ENCODE measurements around the gene DAZAP2.
A peak's percentile ranks its signal among the peaks of the same experiment; 100 is the strongest.

Gene DAZAP2, protein sequence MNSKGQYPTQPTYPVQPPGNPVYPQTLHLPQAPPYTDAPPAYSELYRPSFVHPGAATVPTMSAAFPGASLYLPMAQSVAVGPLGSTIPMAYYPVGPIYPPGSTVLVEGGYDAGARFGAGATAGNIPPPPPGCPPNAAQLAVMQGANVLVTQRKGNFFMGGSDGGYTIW

DNA sequence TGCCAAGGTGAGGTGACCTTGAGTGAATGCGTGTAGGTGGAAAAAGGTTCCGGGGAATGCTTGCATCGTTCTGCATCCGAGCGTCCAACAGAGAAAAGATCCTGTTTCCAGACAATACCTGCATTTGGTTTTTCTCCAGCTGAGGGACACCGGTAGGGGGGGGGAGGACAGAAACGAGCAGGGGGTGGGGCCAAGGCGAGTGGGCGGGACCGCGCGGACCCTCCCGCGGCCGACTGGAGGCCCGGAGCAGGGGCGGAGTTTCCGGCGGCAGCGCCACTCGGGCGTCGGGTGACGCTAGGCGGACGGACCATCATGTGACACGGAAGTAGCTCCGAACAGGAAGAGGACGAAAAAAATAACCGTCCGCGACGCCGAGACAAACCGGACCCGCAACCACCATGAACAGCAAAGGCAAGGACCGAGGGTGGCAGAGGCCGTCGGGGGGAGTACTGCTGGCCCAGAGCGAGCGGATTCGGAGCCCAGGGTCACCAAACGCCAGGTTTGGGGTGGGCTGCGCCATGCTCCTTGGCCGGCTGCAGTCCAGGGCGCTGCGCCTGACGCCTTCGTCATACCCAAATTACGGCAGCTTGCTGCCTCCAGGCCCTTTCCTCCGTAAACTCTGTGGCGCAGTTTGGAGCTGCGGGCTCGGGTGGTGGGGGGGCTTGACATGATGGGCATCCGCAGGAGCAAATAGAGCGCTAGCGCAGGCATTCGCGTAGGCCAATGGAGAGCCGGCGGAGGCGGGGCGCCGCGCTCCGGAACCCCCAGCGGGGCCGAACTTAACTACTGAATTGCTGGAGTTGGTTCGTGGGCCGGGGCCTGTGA lies at the start of gene DAZAP2:
Gene DAZAP2, plus strand, starts transcription at position 317 of the 825 bp plus-strand sequence. Its CDS starts 82 bp downstream, at position 399.
- peak; percentile 97 for DNase-seq

DNA sequence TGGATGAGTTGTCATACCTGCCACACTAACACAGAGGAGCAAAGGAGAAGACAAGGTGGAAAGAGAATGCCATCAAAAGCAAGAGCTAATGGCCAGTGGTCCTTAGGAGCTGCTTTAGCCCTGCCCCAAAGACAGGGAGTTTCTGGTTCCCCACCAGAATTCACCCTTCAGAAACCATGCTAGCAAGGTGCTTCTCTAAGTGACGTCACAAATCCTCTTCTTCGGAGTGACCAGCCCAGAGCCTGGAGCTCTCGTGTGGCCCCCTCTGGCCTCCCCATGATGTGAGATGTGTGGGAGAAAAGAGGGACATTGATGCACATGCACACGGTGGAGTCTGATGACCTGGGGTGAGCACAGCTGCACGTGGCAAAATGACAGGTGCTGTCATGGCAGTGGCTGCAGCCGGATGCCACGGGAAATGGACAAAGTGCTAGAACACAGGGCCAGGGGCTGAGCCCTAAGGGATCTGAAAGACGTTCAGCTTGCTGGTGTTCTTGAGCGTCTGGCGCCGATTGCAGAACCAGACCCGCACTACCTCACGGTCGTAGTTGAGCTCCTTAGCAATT lies 48.8 kb upstream of the DAZAP2 start:
- no peak for DNase-seq

GRCh38 chr12:51190820-51191219 lies 47.8 kb upstream of the DAZAP2 start:
- DNase-seq: no peak

- no peak for DNase-seq
Measured at GRCh38 chr12:51191516-51192283, 46.9 kb upstream of the DAZAP2 start.

- no peak for DNase-seq
Measured at GRCh38 chr12:51192284-51192671, 46.3 kb upstream of the DAZAP2 start.

- no peak for DNase-seq
Measured at GRCh38 chr12:51195841-51196240, 42.8 kb upstream of the DAZAP2 start.

GRCh38 chr12:51196547-51196946 lies 42.1 kb upstream of the DAZAP2 start:
- DNase-seq: no peak

DNA sequence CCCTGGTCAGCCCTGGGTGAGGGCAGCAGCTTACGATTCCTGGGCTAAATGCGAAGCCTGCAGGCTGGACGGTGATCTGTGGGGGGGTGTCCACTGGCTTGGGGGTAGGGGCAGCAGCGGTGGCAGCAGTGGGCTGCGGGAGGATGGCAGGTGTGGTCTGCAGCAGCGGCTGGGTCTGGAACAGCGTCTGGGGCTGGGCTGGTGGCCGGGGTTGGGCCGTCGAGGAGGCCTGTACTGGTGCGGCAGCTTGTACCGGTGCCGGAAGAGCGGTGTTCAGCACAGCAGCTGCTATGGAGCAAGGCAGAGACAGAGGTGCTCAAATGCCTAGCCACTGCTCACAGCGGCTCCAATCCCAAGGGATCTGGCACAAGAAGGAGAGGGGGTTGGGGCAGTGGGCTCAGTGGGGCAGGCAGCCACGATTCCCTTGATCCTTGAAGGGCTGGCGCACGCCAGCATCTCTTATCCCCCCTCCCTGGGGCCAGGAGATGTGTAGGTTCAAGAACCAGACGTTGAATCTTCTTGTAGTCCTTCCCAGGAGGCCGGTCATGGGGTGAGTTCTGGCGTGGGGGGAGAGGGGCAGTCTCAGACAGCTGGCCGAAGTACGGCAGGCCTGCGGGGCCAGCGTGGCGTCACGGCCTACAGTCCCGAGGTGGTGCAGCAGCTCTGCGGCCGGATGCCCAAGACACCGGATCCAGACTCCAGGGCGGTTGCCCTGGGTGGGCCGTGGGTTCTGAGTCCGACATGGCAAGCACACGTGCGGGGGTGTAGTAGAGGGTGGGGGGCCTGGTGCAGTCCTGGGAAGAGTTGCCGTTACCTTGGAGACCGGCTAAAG lies 40.7 kb upstream of the DAZAP2 start:
- no peak for DNase-seq

GRCh38 chr12:51198568-51199365 lies 39.9 kb upstream of the DAZAP2 start:
- no peak for DNase-seq

- DNase-seq: no peak
Measured at GRCh38 chr12:51199366-51199945, 39.2 kb upstream of the DAZAP2 start.

DNA sequence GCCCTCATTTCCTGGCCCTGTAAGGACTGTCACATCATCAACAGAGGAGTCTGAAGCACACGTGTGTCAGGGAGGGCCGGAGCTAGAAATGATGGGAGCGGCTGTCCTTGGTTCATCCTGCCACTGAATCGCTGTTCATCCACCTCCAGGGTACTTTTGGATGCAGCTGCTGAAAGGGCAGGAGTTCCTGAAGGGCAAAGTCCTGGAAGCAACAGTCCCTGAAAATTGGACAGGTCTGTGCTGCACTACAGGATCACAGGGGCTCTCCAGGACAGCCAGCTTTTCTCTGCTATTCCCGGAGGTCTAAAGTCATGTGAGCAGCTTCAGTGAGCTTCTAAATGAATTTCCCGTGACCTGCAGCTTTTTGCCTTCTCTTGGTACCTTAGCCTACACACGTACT lies 38.5 kb upstream of the DAZAP2 start:
- DNase-seq: no peak

DNA sequence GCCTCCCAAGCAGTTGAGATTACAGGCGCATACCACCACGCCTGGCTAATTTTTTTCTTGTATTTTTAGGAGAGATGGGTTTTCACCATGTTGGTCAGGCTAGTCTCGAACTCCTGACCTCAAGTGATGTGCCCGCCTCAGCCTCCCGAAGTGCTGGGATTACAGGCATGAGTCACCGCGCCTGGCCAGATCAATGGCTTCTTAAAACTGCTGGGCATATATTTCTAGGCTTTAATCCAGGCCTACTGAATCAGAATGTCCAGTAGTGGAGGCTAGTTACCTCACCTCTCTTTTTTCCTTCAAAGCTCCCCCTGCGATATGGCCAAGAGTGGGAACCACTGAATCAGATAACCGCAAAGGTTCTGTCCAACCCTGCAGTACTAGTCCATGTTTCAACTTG lies 37.8 kb upstream of the DAZAP2 start:
- DNase-seq: no peak

- DNase-seq: no peak
Measured at GRCh38 chr12:51202718-51203117, 35.9 kb upstream of the DAZAP2 start.

- no peak for DNase-seq
Measured at GRCh38 chr12:51205350-51205749, 33.3 kb upstream of the DAZAP2 start.

DNA sequence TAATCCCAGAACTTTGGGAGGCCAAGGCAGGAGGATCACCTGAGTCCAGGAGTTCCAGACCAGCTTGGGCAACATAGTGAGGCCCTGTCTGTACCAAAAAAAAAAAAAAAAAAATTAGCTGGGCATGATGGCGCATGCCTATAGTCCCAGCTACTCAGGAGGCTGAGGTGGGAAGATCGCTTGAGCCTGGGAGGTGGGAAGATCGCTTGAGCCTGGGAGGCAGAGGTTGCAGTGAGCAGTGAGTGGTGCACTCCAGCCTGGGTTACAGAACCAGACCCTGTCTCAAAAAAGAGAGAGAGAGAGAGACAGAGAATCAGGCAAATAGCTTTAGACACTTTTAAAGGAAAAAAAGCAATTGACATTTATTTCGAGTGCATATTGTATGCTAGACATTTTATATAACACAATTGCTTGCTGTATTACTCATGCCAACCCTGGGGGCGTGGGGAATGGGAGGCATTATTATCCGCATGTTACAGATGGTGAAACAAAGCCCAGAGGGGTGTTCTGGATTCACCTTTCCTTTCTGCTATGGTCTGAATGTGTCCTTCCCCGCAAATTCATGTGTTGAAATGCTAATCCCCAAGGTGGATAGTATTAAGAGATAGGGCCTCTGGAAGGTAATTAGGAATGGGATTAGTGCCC lies 30.5 kb upstream of the DAZAP2 start:
- DNase-seq: no peak

- DNase-seq: no peak
Measured at GRCh38 chr12:51209259-51209658, 29.4 kb upstream of the DAZAP2 start.

- no peak for DNase-seq
Measured at GRCh38 chr12:51210690-51211395, 27.8 kb upstream of the DAZAP2 start.

DNA sequence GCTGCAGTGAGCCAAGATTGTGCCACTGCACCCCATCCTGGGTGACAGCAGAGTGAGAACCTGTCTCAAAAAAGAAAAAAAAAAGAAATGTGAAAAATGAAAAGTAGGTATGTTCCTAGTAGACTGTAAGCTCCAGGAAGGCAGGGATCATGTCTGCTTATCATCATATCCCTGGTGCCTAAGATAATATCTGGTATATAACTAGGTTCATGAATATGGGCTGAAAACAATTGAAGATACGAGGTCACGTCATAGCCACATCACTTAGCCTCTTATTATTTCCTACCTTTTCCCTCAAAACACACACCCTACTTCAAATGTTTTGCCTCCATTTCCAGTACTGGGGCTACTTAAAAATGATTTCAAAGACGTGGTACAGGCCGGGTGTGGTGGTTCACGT lies 23.7 kb upstream of the DAZAP2 start:
- no peak for DNase-seq

DNA sequence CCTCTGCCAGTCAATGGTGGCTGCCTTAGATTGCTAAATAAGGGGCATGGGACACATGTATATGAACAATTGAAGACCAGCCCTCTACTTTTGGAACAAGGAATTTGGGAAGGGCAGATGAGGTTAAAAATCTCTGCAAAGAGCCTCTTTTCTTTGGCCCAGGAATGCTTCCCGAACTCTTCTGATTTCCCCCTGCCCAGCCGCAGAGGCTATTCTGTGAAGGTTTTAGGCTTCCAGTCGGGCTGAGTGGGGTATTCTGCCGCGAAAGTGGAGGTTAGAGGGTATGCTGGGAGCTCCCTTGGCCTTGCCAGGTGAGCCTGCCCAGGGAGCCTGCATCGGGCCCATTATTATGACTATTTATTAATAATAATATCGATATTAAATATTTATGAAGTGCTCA lies 22.0 kb upstream of the DAZAP2 start:
- DNase-seq: no peak

Measured in right hindlimb (tissue), 1 donor.